H1 (cell line): ENCODE data around the gene DDHD1. TPM values are rescaled to one million over a fixed set of nuclear protein-coding genes. Genes with fewer than 3 reads are reported as not detected.

Experiments used
- CTCF ChIA-PET: fragments of 300-600 bp; sonication (Branson Sonifier 250); formaldehyde crosslinking; loops from one replicate; lab custom pipeline; 2021; ENCODE audit not compliant: partially characterized antibody; lab: Charles Lee
- POLR2A ChIA-PET: fragments of 300-600 bp; sonication (Branson Sonifier 250); formaldehyde crosslinking; loops from one replicate; lab custom pipeline; 2021; ENCODE audit warnings: inconsistent platforms; ENCODE audit not compliant: partially characterized antibody; lab: Charles Lee
- DNase-seq, 2 experiments: peaks; one replicate each; pipeline versions ENCODE4 v3.0.0 to v3.0.0-alpha.2; 2010 to 2022; ENCODE audit warnings: low spot score in 2 of 2, low read depth in 1 of 2, mixed read lengths in 1 of 2
- FAIRE-seq: peaks from 2 replicates; lab custom pipeline; 2011; peaks lifted over from hg19 to GRCh38; lab: Jason Lieb, UNC
- H2AFZ ChIP-seq: 2 replicates; pipeline ENCODE4 v1.8.1; 2012; ENCODE audit warnings: low read length, inconsistent platforms
- H2AK5ac ChIP-seq: 2 replicates; pipeline ENCODE4 v1.6.1; 2013; ENCODE audit warnings: low read depth, low read length
- H2BK120ac ChIP-seq: replicated peaks from 2 replicates; pipeline ENCODE3; 2013; ENCODE audit warnings: low read depth, low read length, inconsistent platforms
- H2BK12ac ChIP-seq: 2 replicates; pipeline ENCODE4 v1.6.1; 2013; ENCODE audit warnings: low read depth, low read length
- H2BK15ac ChIP-seq: 2 replicates; pipeline ENCODE4 v1.6.1; 2013; ENCODE audit warnings: low read length
- H2BK20ac ChIP-seq: 2 replicates; pipeline ENCODE4 v1.6.1; 2013; ENCODE audit warnings: low read length
- H2BK5ac ChIP-seq: 2 replicates; pipeline ENCODE4 v1.6.1; 2013; ENCODE audit warnings: low read depth, low read length
- H3K14ac ChIP-seq: 2 replicates; pipeline ENCODE4 v1.6.1; 2013; ENCODE audit warnings: inconsistent platforms; ENCODE audit not compliant: insufficient read length
- H3K18ac ChIP-seq: 2 replicates; pipeline ENCODE4 v1.6.1; 2013; ENCODE audit warnings: low read length; ENCODE audit errors: extremely low read depth
- H3K23ac ChIP-seq: 2 replicates; pipeline ENCODE4 v1.6.1; 2013; ENCODE audit warnings: inconsistent platforms; ENCODE audit not compliant: insufficient read length
- H3K23me2 ChIP-seq: 2 replicates; pipeline ENCODE4 v1.6.1; 2013; ENCODE audit warnings: low read depth, low read length
- H3K27ac ChIP-seq: 2 replicates; pipeline ENCODE4 v1.6.1; 2011; ENCODE audit warnings: low read depth, low read length, inconsistent platforms
- H3K27me3 ChIP-seq, 4 experiments: replicated peaks in 1 of 4; 1 replicate in 1 of 4; 2 replicates in 3 of 4; pipeline versions ENCODE4 v1.6.1 to v1.8.1; 2011 to 2013; ENCODE audit warnings: low read length in 3 of 4, mild to moderate bottlenecking in 3 of 4, inconsistent platforms in 2 of 4, mixed read lengths in 2 of 4, moderate library complexity in 1 of 4; ENCODE audit not compliant: control insufficient read depth in 3 of 4, insufficient read depth in 3 of 4; ENCODE audit errors: extremely low read depth in 1 of 4
- H3K36me3 ChIP-seq, 4 experiments: 2 replicates each; pipeline versions ENCODE4 v1.6.1 to v1.8.1; 2011 to 2013; ENCODE audit warnings: mild to moderate bottlenecking in 4 of 4, low read length in 3 of 4, moderate library complexity in 2 of 4, control low read depth in 1 of 4, inconsistent platforms in 1 of 4; ENCODE audit not compliant: insufficient read depth in 4 of 4, control insufficient read depth in 2 of 4
- H3K4ac ChIP-seq: replicated peaks from 2 replicates; pipeline ENCODE3; 2013; ENCODE audit warnings: low read length, low read depth, mixed read lengths, inconsistent platforms; ENCODE audit not compliant: insufficient read length
- H3K4me1 ChIP-seq, 4 experiments: replicated peaks in 1 of 4; 1 replicate in 1 of 4; 2 replicates in 3 of 4; pipeline versions ENCODE4 v1.6.1 to v1.8.1; 2011 to 2013; ENCODE audit warnings: low read length in 3 of 4, inconsistent platforms in 2 of 4, mixed read lengths in 1 of 4; ENCODE audit not compliant: insufficient read depth in 4 of 4, control insufficient read depth in 3 of 4
- H3K4me2 ChIP-seq, 2 experiments: 2 replicates each; pipeline versions ENCODE4 v1.6.1 to v1.8.1; 2011 to 2013; ENCODE audit warnings: low read depth in 2 of 2, low read length in 2 of 2, control low read depth in 1 of 2, inconsistent platforms in 1 of 2, mild to moderate bottlenecking in 1 of 2; ENCODE audit not compliant: insufficient read depth in 1 of 2
- H3K4me3 ChIP-seq, 4 experiments: fragments of 200-600, 300-600 bp in 1 of 4; sonication (generic), shearing (Covaris generic), sonication (Bioruptor Twin) in 1 of 4; 2 replicates each; pipeline versions ENCODE4 v1.5.1 to v1.8.1; 2011 to 2016; ENCODE audit warnings: low read length in 4 of 4, low read depth in 3 of 4, control low read depth in 2 of 4, inconsistent platforms in 2 of 4, mild to moderate bottlenecking in 2 of 4, mixed read lengths in 1 of 4, moderate library complexity in 1 of 4; ENCODE audit not compliant: insufficient read depth in 2 of 4; ENCODE audit errors: extremely low read depth in 1 of 4
- H3K56ac ChIP-seq: replicated peaks from 2 replicates; pipeline ENCODE3; 2013; ENCODE audit warnings: low read depth, mild to moderate bottlenecking, mixed read lengths, low read length, inconsistent platforms; ENCODE audit not compliant: insufficient read length
- H3K79me1 ChIP-seq: 2 replicates; pipeline ENCODE4 v1.6.1; 2013; ENCODE audit warnings: low read depth, low read length, control low read depth
- H3K79me2 ChIP-seq, 2 experiments: 2 replicates each; pipeline versions ENCODE4 v1.6.1 to v1.8.1; 2012 to 2013; ENCODE audit warnings: low read length in 2 of 2, mild to moderate bottlenecking in 2 of 2, inconsistent platforms in 1 of 2; ENCODE audit not compliant: insufficient read depth in 2 of 2, control insufficient read depth in 1 of 2
- H3K9ac ChIP-seq, 4 experiments: replicated peaks in 1 of 4; 1 replicate in 1 of 4; 2 replicates in 3 of 4; pipeline versions ENCODE4 v1.6.1 to v1.8.1; 2011 to 2013; ENCODE audit warnings: low read depth in 3 of 4, low read length in 3 of 4, control low read depth in 2 of 4, mild to moderate bottlenecking in 2 of 4, moderate library complexity in 2 of 4, inconsistent platforms in 1 of 4; ENCODE audit errors: extremely low read depth in 1 of 4
- H3K9me3 ChIP-seq, 2 experiments: 2 replicates each; pipeline versions ENCODE4 v1.6.1 to v1.8.1; 2012 to 2013; ENCODE audit warnings: mild to moderate bottlenecking in 2 of 2, moderate library complexity in 2 of 2, control low read depth in 1 of 2, inconsistent platforms in 1 of 2, low read depth in 1 of 2, low read length in 1 of 2, mixed read lengths in 1 of 2; ENCODE audit not compliant: insufficient read depth in 2 of 2
- H4K20me1 ChIP-seq, 2 experiments: replicated peaks in 1 of 2; 2 replicates each; pipeline versions ENCODE3 to v1.8.1; 2011 to 2013; ENCODE audit warnings: inconsistent platforms in 2 of 2, low read length in 2 of 2, mild to moderate bottlenecking in 1 of 2; ENCODE audit not compliant: insufficient read depth in 2 of 2, control insufficient read depth in 1 of 2
- H4K5ac ChIP-seq: 2 replicates; pipeline ENCODE4 v1.6.1; 2013; ENCODE audit warnings: low read length, low read depth, mixed read lengths, inconsistent platforms; ENCODE audit not compliant: insufficient read length
- H4K8ac ChIP-seq: 2 replicates; pipeline ENCODE4 v1.8.0; 2013; ENCODE audit warnings: mild to moderate bottlenecking, moderate library complexity, low read length, inconsistent platforms; ENCODE audit not compliant: insufficient read depth; ENCODE audit errors: extremely low read depth
- H4K91ac ChIP-seq: replicated peaks from 2 replicates; pipeline ENCODE3; 2013; ENCODE audit warnings: low read length, mixed read lengths, inconsistent platforms; ENCODE audit not compliant: insufficient read length
- BACH1 ChIP-seq: IDR thresholded peaks from 2 replicates; pipeline ENCODE4 v1.6.1; 2012; ENCODE audit warnings: low read length, improper control_type of control experiment
- CHD1 ChIP-seq: IDR thresholded peaks from 2 replicates; pipeline ENCODE4 v1.6.1; 2012; ENCODE audit warnings: low read depth, low read length, improper control_type of control experiment
- GABPA ChIP-seq: IDR thresholded peaks from 2 replicates; pipeline ENCODE4 v1.6.1; 2011; ENCODE audit warnings: mild to moderate bottlenecking, low read length, moderate library complexity, borderline replicate concordance; ENCODE audit not compliant: insufficient read depth
- HDAC2 ChIP-seq, 2 experiments: fragments of 300-600 bp in 1 of 2; sonication (generic) in 1 of 2; IDR thresholded peaks; 2 replicates each; pipeline ENCODE4 v1.6.1; 2011 to 2012; ENCODE audit warnings: low read depth in 2 of 2, low read length in 2 of 2, mild to moderate bottlenecking in 2 of 2, moderate library complexity in 2 of 2, borderline replicate concordance in 1 of 2, inconsistent platforms in 1 of 2
- MAX ChIP-seq: IDR thresholded peaks from 2 replicates; pipeline ENCODE4 v1.6.1; 2012; ENCODE audit warnings: inconsistent platforms
- POLR2A ChIP-seq, 2 experiments: IDR thresholded peaks; 1 replicate in 1 of 2; 2 replicates in 1 of 2; pipeline ENCODE4 v1.6.1; 2011; ENCODE audit warnings: low read depth in 2 of 2, low read length in 2 of 2, mild to moderate bottlenecking in 2 of 2; ENCODE audit errors: control extremely low read depth in 1 of 2
- SAP30 ChIP-seq: fragments of 300-600 bp; sonication (generic); IDR thresholded peaks from 2 replicates; pipeline ENCODE4 v1.7.1; 2012; ENCODE audit warnings: low read length, moderate library complexity, mild to moderate bottlenecking, inconsistent platforms; ENCODE audit not compliant: insufficient read depth, insufficient replicate concordance
- SIX5 ChIP-seq: IDR thresholded peaks from 2 replicates; pipeline ENCODE4 v1.6.1; 2011; ENCODE audit warnings: mild to moderate bottlenecking, low read depth, low read length
- YY1 ChIP-seq: IDR thresholded peaks from 2 replicates; pipeline ENCODE4 v1.6.1; 2011; ENCODE audit warnings: low read depth, mild to moderate bottlenecking, low read length
- polyA plus RNA-seq, 7 experiments: library from polyadenylated mRNA; depleted of rRNA in 3 of 7; stranded (reverse) in 5 of 7; unstranded in 2 of 7; fragments of >200 nt in 5 of 7; fragments of 200-250 nt in 2 of 7; gene quantifications; 1 replicate in 5 of 7; 2 replicates in 1 of 7; 4 replicates in 1 of 7; pipeline versions ENCODE4 v1.2.1 to v1.2.3, GENCODE V29; 2011 to 2013; ENCODE audit warnings: missing spikeins in 2 of 7, mixed read lengths in 2 of 7
- total RNA-seq: library from RNA; stranded (reverse); fragmentation: NEBNext Ultra II Directional; extraction: Animal tissue kit (Norgen Biotek cat#: 25700); gene quantifications from 2 replicates; pipeline ENCODE4 v1.2.1, GENCODE V29; 2021

Gene DDHD1
- total and polyA plus RNA-seq, 2 of the 8 experiments (the other 6 are each of a cell fraction or from before 2014, with no cell fraction given), result 3.6 to 16.0 TPM

DNA sequence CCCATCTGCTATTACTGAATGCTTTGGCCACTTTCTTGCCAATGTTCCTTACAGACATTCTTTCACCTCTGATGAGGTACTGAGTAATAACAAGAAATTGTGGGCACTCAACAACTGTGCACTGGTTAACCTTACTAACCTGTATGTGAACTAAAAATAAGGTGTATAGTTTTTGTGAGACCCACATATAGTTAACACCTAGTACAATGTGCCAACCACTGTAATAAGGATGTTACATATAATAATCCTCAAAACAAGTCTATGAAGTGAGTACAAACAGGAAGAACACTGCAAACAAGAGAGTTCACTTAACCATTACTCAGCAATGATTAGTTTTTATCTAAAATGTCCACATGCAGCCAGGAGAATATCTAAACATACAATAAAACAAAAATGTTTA lies 4.5 kb downstream of the DDHD1 start:
- H3K27ac ChIP-seq, result no peak overlapping the region
- H3K4me2 ChIP-seq, result no peak overlapping the region
- H2BK12ac ChIP-seq, result no peak overlapping the region
- H4K5ac ChIP-seq, result no peak overlapping the region
- H3K14ac ChIP-seq, result no peak overlapping the region
- no peak overlapping the region for H2BK120ac ChIP-seq
- H3K4me1 ChIP-seq, result peaks cover 0 to 3% (median 2%) of the 10 kb centered on the region in 4 experiments; a peak in 4 of 7 replicates
- no peak overlapping the region for H2BK20ac ChIP-seq
- peaks cover 3% of the 10 kb centered on the region; the same call in 1 of the 2 replicates for H3K79me1 ChIP-seq
- no peak overlapping the region for H3K23ac ChIP-seq
- H4K8ac ChIP-seq, result no peak overlapping the region
- H3K9me3 ChIP-seq, result no peaks in the 10 kb centered on the region
- no peak overlapping the region for H3K9ac ChIP-seq
- FAIRE-seq, result no peak
- CTCF ChIA-PET, result interaction anchor here (1.9 kb wide), 1 partner anchor 31 kb away, joined by 5 read pairs; no protein-coding TSS in a partner anchor
- no peak overlapping the region for H2BK5ac ChIP-seq
- no peaks in the 10 kb centered on the region; a peak in 1 of 7 replicates for H3K27me3 ChIP-seq
- peaks cover 5 to 13% of the 10 kb centered on the region in 2 experiments for H4K20me1 ChIP-seq
- H3K36me3 ChIP-seq, result no peaks in the 10 kb centered on the region
- no peak overlapping the region for H2AK5ac ChIP-seq
- peaks cover 14% of the 10 kb centered on the region; the same call in 1 of the 2 replicates for H3K23me2 ChIP-seq
- H3K18ac ChIP-seq, result no peak overlapping the region
- H3K79me2 ChIP-seq, result peaks cover 0 to 71% of the 10 kb centered on the region in 2 experiments; a peak in 2 of 4 replicates
- no peak overlapping the region for H3K56ac ChIP-seq
- no peak for DNase-seq
- POLR2A ChIA-PET, result no interaction called here
- H2BK15ac ChIP-seq, result no peak overlapping the region
- no peak overlapping the region for H4K91ac ChIP-seq
- no peak overlapping the region for H3K4me3 ChIP-seq
- no peak overlapping the region for H3K4ac ChIP-seq
- no peak overlapping the region for H2AFZ ChIP-seq
- TF ChIP-seq HDAC2 (IDR thresholded peaks at IDR 0.05; ENCODE audit: borderline replicate concordance in 1 of 2, low read depth in 2 of 2, low read length in 2 of 2) (no peak), SAP30 (no peak), MAX (no peak), YY1 (no peak), CHD1 (no peak), GABPA (no peak), BACH1 (no peak), SIX5 (no peak), POLR2A (IDR thresholded peaks at IDR 0.05; ENCODE audit: control extremely low read depth in 1 of 2, low read depth in 2 of 2, low read length in 2 of 2) (no peak)
